Measurements from ENCODE around the gene NADK.

- TF ChIP-seq CTCF (IDR thresholded peaks at IDR 0.05) (no peak), POLR2A (IDR thresholded peaks at IDR 0.05) (no peak), EP300 (IDR thresholded peaks at IDR 0.05) (no peak)
Observed at GRCh38 chr1:1799716-1800115, 21.4 kb upstream of the NADK start.
